ENCODE data around the gene PTPRN2.

The PTPRN2 gene

DNA sequence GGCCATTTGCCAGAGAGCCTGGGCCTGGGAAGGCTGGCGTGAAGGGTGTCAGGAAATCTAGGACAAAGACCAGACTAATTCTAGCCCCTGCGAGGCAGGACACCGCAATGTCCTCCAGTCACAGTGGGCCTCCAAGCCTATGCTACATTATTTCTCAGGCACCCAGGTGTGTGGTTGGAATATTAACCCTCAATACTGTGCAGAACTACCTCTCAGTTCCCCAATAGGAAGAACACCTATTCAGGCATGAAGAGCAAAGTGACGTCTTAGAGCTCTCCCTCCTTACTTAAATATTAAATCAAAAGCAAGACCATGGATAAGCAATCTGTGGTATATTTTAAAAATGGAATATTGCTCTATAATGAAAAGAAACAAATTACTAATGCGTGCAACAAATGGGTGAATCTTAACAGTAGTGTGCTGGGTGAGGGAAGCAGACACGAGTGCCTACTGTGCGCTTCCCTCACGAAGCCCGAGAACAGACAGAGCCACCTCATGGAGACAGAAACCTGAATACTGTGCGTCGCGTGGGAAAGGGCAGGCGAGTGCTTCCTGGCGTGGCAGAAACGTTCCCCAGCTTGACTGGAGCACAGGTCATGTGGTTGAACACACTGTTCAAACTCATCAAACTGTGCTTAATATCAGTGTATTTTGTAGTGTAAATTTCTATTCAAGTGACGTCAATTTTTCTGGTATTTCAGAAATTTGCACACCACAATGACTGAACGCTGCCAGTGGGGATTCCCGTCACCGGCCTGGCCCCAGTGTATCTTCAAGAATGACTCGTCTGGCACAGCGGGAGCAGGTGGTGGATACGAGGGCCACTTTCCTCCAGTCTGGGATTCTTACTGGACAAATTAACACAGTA is 15.5 kb upstream of the PTPRN2 start:
- no peak for DNase-seq (ENCODE audit: low read depth)

DNA sequence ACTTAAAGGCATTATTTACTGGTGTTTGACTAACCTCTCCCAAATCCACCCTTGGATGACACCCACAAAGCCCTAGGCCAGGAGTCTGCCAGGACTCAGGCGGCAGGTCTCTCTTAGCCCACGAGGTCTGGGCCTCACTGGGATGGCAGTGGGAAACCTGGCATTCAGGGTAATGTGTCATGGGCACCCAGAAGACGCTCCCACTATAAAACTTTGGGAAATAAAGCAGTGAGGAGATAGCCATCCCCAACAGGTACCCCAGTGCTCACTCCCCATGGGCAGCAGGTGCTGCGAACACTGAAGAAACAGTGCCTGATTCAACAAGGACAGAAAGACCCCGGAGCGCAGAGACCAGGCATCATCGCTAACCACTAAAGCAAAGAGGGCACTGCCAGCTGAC is 14.4 kb upstream of the PTPRN2 start:
- DNase-seq (ENCODE audit: low read depth) = no peak

DNA sequence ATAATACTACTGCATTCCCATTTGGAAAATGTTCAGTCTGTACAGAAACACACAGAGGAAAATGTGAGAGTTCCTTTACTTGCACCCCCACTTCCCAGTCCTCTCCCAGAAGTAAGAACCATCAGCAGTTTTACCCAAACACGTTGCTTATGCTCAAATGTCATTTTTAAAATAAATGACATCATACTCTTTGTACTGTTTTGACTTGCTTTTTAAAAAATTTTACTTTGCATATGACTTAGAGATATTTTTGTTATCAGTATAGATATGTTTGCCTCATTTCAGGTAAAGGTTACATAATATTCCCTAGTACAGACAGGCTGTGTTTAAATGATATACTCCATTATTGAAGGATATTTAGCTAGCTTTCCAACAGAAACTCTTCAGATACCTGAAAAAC is 13.5 kb upstream of the PTPRN2 start:
- no peak for DNase-seq (ENCODE audit: low read depth)

DNA sequence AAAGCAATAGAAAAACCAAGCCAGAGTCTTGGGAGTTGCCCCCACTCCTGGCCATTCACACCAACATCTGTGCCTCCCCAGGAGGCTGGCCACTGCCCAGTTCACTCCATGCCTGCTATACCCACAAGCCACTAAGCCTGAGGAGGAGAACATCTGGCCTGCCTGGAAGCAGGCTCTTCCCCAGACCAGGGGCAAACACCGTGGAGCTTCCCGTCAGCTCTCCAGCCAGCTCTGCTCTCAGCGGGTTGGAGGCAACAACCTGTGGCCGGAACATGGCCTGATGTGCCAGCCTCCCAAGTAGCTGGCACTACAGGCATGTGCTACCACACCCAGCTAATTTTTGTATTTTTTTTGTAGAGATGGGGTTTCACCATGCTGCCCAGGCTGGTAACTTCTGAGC is 9.1 kb upstream of the PTPRN2 start:
- DNase-seq (ENCODE audit: low read depth) = no peak

DNA sequence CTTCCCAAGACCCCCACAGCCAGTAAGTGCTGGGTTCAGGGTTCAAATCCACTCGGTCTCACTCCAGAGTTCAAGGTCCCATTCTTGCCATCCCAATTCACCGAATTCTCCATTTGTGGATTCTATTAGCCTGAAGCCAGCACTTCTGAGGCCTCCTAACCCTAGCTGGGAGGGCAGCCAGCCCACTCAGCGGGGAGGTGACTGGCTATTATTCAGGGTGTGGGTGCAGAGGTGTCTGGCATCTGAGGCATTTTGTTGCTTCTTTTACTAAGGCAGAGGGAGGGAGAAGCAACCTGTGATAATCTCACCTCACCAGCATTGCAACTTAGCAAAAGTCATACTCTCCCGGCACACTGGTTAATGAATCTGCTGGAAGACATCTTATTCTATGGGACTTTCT is 8.7 kb upstream of the PTPRN2 start:
- DNase-seq (ENCODE audit: low read depth) = no peak

DNA sequence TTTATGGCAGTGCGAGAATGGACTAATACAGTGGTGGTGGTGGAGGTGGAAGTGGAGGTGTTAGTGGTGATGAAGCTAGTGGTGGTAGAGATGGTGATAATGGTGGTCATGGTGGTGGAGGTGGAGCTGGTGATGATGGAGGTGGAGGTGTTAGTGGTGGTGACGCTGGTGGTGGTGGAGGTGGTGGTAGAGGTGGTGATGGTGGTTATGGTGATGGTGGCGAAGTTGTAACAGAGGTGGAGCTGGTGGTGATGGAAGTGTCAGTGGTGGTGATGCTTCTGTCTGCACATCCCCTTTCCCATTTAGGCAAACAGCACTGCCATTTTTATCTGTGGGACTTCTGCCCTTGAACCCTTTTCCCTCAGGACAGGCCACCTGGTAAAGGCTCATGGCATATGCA is 7.4 kb upstream of the PTPRN2 start:
- DNase-seq (ENCODE audit: low read depth) = no peak

DNA sequence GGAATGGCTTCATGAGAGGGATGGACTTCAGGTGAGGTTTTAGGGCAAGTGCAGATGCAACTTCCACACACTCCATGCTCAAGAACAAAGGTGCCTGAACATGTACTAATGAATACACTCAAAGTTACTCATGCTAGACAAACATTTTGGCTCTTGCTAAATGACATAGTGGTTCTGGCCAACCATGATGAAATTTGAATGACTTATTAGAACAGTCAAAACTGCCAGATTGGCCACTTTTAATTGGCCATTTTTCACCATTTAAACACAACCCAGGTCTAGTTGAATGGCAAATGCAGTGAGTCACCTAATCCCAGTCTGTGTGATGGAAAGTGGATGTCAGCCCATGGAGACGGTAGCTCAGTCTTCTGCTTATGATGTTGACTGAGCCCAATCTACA is 4.9 kb upstream of the PTPRN2 start:
- DNase-seq (ENCODE audit: low read depth) = no peak

DNA sequence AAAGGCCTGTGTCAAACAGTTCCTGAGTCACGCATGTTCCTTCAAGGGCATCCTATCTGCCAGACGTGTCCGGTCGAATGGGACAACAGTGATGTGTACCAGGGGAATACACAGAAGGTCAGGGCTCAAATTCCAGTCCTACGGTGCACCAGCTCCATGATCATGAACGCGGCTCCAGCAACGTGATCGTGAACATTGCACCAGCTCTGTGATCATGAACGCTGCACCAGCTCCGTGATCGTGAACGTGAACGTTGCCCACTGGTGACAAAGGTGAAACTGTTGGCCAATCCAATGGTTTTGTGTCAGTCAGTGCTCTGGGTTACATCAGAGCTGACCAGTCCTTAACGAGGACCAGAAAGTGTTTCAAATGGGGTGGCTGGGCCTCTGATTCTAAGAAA is 4.3 kb upstream of the PTPRN2 start:
- no peak for DNase-seq (ENCODE audit: low read depth)

DNA sequence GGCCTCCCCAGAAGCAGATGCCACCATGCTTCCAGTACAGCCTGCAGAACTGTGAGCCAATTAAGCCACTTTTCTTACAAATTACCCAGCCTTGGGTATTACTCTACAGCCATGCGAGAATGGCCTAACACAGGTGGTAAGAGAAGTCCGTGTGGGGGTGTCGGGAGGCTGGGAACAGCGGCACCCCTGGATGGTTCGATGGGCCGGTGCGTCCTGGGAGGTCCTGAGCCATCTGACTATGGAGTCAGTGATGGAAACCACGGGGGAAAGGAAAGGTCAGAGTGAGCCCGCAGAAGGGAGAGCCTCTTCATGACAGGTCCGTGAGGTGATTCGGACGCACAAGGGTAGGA is 2.5 kb upstream of the PTPRN2 start:
- DNase-seq (ENCODE audit: low read depth) = no peak

DNA sequence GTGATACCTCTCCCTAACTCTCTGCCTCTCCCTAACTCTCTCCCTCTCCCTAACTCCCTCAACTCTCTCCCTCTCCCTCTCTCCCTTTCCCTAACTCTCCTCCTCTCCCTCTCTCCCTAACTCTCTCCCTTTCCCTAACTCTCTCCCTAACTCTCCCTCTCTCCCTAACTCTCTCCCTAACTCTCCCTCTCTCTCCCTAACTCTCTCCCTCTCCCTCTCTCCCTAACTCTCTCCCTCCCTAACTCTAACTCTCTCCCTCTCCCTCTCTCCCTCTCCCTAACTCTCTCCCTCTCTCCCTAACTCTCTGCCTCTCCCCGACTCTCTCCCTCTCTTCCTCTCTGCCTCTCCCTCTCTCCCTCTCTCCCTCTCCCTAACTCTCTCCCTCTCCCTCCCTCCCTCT is 2.0 kb upstream of the PTPRN2 start:
- no peak for DNase-seq (ENCODE audit: low read depth)

DNA sequence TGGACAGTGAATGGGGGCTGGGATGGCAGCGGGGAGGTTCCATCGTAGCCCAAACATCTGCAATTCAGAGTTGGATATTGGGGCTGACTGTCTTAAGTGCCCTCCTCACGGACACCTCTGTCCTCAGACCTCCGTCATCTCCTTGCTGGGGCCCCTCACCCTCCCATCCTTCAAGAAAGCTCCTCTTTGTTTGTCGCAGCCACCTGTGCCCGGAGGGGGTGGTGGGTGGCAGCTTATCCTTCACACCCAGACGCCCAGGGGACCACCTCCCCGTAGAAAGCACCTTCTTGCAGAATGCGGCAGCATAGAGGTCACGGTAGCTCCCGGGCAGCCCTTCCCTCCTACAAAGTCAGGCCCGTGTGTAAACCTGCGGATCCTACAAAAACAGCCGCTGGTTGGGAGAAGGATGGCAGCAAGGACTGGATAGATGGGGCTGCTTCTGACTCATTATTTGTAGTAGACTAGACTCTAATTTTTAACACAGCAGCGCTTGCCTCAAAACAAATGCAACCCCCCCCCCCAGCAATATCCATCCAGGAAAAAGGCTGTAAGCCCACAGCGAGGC is 1.3 kb upstream of the PTPRN2 start:
- no peak for DNase-seq (ENCODE audit: low read depth)

DNA sequence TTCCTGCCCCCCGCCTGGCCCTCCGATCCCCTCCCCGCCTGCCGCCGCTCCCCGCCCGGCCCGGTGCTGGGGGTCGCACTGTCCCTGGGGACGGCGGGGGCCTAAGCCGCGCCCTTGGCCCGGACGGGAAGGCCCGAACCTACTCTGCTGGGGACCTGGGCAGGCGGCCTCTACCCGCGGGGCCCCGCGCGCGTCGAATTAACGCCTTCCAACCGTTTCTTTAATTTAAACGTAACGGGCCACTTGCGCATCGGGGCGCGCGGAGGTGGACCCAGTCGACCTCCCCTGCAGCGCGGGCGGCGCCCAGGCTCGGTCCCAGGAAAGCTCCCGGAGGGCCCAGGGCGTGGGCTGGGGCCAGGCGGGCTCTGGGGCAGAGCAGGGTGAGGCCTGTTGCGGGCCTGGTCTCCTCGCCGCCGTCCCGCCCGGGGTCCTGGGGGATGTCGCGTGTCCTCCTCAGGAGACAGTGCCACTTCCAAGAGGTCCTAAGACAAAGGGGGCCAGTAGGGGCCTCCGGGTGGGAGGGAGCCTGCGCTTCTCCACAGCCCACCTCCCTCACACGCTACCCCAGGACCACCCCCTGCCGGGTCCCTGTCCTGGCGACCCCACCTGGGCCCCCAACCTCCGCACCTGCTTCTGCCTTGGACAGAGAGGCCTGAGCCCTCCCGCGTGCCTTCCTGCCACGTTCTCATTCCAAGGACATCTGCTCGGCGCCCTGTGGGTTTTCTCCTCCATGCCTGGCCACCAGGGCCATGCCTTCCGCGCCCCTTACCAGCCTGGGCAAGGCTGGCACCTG is 658 bp upstream of the PTPRN2 start:
- DNase-seq (ENCODE audit: low read depth) = no peak

DNA sequence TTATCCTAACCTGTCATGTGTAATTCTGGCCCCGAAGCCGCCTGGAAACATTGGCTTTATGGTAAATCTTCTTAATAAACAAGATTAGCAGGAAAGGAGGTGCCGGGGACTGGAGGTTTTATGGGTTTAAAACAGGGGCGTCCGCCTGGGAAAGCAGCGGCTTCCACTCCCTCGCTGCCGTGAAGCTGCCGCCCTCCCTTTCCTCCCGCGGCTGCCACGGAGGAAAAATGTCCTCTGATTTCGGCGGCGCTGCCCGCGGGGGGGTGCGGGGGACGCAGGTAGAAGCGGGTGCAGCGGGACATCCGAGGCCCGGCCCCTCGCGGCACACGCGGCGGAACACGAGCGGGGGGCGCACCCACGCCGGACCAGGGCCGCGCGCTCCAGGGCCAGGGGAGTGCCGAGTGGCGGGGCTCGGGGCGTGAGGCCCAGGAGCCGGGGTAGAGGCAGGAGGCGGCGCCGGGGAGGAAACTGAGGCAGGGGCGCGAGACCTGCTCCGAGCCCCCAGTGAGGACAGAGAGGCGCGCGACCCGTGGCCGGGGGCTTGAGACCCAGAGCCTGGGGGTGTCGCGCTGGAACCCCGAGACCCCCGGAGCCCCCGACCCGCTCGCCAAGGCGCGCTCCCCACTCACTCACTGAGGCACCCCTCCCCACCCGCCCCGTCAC is 993 bp downstream of the PTPRN2 start:
- DNase-seq (ENCODE audit: low read depth) = no peak

DNA sequence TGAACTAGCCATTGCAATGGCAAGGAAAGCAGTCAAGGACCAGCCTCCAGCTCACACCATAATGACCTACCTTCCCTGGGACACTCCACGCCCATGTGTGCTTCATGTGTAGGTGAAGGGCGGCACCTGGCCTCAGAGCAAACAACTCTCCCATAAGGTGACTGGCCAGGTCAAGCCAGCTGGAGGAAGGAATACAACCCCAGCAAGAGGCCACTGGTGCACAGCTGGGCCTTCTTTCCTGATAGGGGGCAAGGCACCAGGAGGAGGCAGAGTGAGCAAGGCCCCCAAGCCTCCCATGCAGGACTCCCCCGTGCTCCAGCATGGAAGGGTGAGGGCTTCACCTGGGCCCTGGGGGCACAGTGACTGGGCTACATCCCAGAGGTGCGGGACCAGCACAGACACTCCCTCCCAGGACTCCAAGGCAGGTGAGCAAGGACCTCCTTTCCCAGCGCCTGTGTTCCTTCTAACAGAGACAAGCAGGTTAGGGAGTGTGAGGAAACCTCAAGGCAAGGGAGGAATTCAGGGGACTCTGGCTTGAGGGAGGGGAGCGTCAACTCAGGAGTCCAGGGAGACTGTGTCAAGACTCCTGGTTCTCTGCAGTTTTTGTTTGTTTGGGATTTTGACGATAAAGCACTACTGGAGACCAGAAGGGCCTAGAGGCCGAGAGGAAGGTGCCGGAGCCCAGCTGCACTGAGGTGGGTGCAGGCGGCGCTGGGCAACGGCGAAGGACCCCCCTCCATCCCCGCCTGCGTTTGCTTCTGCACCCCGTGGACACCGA is 1.7 kb downstream of the PTPRN2 start:
- no peak for DNase-seq (ENCODE audit: low read depth)

DNA sequence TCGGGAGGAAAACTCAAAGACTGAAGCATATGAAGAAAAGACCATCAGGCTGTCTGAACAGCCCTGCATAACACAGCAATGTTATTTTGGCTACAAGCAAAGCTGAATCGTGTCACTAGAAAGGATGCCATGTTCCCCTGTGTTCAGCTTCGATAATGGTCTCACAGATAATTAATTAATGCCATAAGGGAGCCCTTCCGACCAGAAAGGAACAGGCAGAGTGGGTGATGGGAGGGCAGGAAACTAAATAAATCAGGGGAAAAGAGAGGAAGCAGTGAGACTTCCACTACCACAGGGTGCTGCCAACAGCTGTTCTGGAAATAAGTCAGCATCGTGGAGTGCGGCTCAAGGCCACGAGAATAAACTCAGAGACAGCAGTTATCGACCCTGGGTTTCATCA is 3.2 kb downstream of the PTPRN2 start:
- no peak for DNase-seq (ENCODE audit: low read depth)

DNA sequence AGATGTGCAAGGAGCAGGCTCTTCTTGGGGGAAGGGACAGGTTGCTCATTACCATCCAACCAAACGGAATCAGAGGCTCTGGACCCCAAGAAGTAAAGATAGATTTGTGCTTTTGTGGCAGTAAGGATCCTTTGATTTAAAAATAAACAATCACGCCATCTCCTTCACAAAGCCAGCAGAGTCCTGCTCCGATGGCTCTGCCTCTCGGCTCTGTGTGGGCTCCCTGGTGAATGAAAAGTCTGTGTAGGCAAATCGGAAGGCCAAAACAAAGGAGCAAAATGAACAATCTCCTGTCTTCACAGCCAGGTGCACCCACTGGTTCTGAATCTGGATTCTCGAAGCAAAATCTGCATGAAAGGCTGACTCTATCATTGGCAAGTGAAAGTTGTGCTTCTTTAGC is 3.8 kb downstream of the PTPRN2 start:
- DNase-seq (ENCODE audit: low read depth) = no peak

DNA sequence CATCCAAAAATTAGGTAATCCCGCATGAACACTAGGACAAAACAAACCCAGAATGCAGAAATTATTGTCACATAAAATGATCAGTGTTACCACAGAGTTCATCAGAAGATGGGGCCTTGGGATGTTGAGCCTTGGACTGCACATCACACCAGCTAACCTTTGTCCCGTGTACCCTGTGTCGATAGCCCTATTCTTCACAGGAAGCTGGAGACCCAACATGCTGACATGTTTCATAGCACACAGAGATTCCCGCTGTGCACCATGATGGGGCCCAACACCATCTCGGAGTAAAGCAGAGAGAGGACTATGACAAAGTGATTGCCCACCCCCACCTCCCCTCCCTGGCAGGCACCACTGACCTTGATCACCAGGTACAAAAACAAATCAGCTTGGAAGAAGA is 4.5 kb downstream of the PTPRN2 start:
- DNase-seq (ENCODE audit: low read depth) = no peak

DNA sequence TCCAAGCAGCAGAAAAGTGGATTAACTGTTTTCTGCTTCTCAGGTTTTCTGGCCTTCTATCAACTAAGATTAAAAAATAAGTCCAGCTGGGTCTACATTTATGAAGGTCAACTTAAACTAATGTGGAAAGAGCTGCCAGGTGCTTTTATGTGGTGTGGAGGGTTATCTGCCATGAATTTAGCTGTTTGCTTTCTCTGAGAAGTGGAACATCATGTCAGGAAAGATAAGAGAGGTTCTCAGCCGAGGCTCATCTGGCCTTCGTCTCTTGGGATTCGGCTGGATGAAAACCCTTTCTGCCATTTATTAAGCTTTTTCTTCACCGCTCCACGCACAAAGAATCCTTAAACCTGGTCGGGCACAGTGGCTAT is 5.5 kb downstream of the PTPRN2 start:
- no peak for DNase-seq (ENCODE audit: low read depth)

DNA sequence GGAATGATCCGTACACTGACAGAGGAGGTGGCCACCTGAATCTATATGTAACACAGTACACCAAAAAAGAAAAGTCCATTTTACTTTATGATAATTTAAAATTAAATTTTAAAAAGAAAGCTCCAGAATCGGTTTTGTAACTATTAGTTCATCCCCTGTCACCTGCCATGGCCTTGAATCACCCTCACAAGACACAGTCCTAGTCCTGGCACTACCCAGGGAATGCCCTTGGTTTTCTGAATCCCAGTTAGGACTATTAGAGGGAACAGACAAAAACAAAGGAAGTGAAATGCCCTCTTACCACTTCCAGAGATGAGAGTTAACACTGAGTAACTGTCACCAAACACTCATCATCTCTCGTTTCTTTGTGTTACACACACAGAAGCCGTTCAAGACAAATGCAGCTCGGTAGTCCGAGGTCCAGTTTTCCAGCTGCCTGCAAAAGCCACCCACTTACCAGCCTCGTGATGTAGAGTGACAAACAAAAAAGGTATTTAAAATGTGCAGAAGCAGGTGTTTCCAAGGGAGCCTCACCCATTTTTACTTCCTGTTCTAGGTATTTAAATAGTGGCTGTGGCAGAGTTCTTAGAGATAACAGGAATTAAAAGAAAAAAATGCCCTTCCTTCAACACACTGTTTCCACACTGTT is 6.1 kb downstream of the PTPRN2 start:
- DNase-seq (ENCODE audit: low read depth) = no peak

DNA sequence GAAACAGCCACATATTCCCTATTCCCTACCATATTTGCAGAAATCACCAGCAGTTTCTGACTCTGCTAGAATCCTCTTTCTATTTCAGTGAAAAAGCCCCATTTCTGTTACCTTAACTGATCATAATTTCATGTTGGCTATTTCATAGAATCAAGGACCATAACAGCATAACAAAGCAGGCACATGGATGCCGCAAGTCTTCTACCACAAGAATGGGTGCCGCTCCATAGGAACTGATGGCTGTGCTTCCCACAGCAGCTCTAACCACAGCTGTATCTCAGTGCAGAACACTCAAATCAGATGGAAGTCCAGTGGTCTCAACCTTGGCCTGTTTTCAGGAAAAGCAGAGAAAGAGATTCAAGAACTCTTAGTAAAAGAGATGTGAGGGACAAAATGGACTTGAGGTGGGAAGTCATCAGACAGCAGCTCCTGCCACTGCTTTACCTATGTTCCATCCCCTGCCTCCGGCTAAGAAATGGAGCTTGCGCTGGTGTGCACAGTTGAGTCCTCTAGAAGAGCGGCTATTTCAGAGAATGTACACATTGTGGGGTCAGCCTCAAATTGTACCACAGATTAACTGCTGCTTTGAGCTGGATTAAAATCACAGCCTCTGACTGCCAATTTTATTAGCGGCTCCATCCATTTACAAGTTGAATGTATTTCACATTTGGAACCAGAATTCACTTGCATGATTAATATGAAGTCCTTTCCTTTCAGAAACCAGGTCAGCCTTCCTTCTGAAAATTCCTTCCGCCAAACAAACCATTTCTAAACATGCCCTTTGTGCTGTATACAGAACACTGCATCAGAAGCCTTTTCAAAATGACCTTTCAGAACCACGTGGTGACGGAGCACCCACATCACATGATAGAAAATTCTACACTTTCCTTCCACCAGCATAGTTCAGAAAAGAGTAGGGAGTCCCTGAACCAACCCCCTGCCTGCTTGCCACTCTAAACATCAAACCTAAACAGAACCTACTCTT is 7.7 kb downstream of the PTPRN2 start:
- DNase-seq (ENCODE audit: low read depth) = no peak

Data from HS-5 (cell line).